ENCODE measurements around the gene DNM1L.

GRCh38 chr12:32679920-32680237, 778 bp downstream of the DNM1L start:
- TF ChIP-seq, protein P1, sequence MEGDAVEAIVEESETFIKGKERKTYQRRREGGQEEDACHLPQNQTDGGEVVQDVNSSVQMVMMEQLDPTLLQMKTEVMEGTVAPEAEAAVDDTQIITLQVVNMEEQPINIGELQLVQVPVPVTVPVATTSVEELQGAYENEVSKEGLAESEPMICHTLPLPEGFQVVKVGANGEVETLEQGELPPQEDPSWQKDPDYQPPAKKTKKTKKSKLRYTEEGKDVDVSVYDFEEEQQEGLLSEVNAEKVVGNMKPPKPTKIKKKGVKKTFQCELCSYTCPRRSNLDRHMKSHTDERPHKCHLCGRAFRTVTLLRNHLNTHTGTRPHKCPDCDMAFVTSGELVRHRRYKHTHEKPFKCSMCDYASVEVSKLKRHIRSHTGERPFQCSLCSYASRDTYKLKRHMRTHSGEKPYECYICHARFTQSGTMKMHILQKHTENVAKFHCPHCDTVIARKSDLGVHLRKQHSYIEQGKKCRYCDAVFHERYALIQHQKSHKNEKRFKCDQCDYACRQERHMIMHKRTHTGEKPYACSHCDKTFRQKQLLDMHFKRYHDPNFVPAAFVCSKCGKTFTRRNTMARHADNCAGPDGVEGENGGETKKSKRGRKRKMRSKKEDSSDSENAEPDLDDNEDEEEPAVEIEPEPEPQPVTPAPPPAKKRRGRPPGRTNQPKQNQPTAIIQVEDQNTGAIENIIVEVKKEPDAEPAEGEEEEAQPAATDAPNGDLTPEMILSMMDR (IDR thresholded peaks at IDR 0.05), result no peak
- no peak for TF ChIP-seq EP300 (IDR thresholded peaks at IDR 0.05)
- no peak for TF ChIP-seq POLR2A (IDR thresholded peaks at IDR 0.05)
